Suppressor macrophage treated with lipopolysaccharide for 1 hour (primary cell): Measurements from ENCODE around the gene RTN4RL1.
"Not testable (repeated sequence)": the region's sequence is repeated elsewhere in the genome, so short reads cannot be mapped to it uniquely, and the experiment has no call there.

Experiments
- DNase-seq, 3 donors: peaks; one replicate each; pipeline ENCODE4 v3.0.0-alpha.2; 2020 to 2022

RTN4RL1 gene

DNA sequence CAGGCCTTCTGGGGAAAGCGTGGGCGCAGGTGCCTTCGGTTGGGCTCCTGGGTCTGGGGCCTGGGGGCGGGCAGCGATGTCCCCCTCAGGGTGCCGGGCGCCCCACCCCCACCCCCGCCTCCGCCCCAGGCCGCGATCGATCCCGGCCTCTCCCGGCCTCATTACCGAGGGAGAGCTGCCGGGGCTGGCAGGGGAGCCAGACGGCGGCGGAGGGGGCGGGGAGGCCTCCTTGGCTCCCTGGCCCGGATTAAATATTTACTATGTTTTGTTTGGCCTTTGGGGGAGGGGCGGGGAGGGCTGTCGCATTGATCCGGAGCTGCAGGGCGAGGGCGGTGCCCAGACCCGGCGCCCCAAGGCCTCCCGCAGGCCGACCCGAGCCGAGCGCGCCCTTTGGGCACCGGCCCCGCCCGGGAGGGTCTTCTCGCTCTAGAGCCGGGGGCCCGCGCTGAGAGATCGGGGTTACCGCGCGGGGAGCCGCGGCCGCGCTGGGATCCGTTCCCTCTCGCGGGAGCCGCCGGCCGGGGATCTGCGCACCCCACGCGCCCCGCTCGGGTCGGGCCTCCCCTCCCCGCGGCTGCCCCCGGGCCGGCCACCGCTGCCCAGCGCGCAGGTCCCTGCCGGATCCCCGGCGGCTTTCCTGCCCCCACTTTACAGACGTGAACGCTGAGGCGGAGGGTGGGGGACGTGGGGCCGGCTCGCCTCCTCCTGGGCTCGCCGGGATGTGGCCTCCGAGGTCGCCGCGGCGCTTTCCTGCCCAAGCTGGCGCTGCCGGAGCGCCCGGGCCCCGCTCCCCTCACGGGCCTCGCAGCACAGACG, 27.0 kb downstream of the RTN4RL1 start:
- peak in 1 of 3 donors; percentile 28 for DNase-seq

DNA sequence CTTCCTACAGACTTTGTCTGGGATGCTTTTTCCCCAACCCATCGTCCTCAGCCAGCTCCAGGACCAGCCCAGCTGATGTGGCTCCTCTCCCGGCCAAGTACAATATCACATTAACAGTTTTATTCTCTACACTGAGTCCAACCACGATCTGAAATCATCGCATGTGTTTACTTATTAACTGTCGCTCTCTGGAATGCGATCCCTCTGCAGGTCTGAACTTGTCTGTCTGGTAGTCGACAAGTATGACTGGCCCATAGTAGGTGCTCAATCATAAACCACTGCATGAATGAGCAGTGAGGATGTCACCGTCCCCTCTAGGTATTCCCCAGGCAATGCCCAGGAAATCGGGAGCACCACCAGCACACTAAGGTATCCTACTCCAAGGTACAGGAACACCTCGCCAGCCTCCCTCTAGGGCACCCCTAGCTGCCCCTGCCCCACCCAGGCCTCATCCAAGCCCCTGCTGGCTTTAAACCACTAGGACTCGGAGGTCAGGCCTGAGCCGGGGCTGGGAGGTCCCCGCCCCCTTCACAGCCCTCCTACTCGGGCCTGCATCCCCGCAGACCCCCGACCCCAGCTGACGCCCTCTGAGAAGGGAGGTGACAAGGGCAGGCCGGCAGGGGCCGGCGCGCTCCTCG, 27.7 kb downstream of the RTN4RL1 start:
- DNase-seq: no peak

DNA sequence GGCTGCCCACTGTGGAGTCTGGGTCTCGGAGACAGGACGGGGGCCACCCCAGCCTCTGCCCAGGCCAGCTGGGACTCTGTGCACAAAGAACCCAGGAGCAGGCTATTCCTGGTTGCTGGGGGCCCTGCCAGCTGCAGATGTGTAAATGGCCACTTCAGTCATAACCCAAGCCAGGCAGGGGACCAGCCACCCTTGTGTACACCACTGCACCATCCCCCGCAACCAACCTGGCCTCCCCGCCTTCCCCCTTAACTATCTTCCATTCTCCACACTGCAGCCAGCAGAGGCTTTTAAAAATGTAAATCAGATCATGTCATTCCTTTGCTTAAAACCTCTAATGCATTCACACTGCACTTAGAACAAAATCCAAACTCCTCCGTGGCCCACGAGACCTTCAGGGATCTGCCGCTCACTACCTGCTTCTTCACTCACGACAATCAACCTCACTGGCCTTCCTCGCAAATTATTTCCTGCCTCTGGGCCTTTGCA, 28.3 kb downstream of the RTN4RL1 start:
- no peak for DNase-seq

DNA sequence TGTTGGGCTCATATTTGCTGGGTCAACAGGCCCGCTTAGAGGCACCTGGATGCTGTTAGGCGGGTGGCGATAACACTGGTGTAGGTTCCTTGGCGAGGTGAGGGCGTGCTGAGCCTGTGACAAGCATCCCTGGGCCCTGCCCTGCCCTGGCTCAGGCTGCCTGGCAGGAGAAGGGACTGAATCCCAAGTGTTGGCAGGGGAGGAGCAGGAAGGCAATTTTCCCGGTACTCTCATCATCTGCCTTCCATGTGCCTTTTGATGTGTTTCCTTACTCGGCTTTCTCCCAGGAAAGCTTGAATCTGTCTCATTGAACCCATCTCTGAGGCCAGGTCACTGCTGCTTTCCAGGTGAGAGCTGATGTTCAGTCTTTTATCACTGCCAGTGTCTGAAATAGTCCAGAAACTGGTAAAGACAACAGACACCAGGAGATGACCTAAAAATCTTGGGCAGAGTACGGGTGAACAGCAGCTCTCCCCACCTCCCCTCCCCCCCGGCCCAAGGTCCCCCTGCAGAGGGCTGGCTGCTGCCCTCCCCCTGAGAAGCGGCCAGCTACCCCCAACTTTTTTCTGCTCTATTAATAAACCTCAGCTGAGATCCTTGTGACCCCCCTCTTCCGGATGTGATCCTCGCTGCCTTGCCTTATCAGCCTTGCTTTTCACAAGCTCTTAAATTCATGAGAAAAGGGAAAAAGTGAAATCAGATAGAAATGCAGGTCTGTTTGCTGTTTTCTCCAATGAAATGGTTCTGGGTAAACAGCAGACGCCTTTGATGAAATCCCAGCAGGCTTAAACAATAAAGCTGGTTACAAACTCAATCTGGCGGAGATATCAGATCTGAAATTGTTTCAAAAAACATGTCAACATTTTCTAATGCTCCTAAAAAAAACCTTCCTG, 29.0 kb downstream of the RTN4RL1 start:
- no peak for DNase-seq

DNA sequence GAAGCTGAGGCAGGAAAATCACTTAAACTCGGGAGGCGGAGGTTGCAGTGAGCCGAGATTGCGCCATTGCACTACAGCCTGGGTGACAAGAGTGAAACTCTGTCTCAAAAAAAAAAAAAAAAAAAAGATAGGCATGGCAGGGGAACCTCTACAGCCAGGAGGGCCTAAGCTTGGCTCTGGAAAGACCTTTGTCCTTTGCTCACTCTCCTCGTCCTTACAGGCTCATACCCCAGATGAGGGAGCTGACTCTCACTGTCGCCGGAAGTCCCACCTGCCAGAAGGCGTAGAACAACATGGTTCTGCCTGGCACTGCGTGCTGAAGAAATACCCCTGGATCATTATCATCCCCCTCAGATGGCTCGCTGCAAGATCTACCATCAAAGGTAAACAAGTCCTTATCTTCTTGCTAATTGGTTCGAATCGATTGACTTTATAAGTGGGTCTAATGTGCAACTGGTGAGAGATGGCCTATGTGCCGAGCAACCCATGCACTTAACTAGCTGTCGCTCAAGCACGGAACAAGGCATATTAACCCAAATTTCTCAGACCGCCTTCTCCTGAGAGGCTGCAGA, 29.7 kb downstream of the RTN4RL1 start:
- DNase-seq: no peak

DNA sequence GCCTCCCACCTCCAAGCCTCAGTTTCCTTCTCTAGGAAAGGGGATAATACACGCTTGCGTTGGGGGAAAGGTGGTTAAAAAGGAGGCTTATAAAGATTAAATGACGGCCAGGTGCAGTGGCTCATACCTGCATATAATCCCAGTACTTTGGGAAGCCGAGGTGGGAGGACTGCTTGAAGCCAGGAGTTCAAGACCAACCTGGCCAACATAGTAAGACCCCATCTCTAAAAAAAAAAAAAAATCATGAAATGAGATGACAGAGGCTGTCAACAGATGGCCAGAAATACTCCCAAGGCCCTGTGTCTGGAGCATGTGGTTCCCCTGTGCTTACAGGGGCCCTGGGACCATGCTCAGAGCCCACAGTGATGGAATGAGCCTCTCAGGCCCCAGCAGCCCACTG, 30.4 kb downstream of the RTN4RL1 start:
- no peak for DNase-seq

DNA sequence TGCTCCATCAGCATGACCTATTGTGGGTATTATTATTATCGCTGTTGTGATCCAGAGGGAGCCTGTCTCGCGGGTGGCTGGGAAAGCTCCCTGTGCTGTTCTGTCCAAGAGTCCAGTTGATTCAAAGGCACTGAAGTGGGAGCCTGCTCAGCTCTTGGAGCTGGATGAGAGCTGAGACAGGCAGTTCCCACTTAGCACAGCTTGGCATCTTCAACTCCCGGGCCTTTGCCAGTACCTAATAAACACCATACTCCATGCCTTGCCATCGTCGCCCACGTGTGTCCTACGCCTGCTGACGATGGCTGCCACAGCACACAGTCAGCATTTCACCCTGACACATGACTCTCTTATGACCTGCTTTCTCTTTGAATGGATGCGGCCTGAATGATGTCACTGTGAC, 32.6 kb downstream of the RTN4RL1 start:
- no peak for DNase-seq

DNA sequence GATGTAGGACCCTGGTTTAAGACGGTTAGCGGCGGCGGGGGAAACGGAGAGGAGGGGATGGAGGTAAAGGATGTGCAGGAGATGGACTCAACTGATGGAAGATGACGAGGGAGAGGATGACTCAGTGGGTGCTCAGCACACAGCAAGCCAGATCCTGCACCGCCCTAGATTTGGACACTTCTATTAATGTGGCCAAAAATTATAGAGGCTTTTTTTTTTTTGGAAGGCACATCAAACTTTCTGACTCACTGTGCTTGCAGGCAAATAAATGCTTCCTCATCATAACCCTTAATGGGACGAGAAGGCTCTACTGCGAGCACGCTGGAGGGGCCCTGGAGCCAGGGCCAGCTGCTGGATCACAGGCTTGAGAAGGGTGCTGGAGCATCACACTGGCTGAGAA, 36.0 kb downstream of the RTN4RL1 start:
- no peak for DNase-seq

DNA sequence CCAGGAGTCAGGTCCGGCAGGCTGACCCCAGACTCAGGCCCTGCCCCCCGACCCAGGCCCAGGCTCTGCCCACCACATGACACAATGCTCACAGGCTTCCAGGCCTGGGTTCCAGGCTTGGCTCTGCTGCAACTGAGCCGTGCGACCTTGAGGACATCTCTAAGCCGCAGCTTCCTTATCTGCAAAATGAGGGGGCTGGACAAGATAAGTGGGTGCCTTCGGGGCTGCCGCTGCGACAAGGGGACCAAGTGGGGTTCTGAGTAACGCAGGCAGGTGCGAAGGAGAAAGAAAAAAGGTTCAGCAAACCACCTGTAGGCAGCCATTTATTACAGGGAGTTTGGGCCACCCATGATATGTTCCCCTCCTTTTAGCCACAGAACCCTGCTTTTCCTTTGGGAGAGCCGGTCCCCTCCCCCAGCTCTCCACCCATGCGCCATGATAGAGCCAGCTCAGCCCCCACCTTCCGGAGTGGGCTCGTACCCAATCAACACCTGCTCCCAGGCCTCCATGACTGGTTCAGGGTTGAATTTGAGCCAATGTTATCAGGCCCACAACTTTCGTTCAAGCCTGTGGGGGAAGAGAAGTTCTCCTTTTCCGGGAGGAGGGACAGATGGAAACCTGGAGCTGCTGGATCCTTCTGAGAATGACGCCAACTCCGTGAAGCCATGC, 38.2 kb downstream of the RTN4RL1 start:
- no peak for DNase-seq

DNA sequence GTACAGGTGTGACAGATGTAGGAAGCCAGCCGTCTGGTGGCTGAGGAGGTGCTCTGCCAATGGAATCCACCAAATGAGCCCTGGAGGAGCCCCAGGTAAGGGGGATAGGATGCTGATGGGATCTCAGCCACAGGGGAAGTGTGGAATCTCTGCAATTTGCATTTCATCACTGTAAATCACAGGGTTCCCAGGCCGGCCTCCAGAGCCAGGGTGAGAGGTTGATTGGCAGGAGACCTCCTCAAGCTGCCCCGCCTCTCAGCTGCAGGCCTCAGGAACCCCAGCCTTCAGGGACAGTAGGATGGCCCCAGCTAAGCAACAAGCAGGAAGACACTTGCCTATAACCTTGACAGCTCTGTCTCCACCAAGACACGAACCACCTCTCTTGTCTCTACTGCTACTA, 39.4 kb downstream of the RTN4RL1 start:
- DNase-seq: no peak

DNA sequence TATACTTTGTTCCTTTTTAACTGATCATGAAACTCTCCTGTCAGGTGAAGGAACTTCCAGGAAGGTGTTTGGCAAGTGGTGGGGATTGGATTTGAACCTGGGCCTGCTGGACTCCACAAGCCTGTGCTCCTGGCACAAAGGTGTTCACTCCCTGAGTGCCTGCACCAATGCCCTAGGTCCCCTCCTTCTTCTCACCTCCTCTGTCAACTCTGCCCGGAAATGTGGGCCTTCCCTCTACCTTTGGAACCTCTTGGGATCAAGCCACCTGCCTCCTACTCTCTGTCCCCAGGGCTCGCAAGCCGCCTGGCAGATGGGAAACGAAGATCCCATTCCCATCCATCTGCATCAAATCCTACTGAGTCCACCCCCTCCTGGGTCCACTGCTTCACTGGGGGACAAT, 40.0 kb downstream of the RTN4RL1 start:
- DNase-seq: no peak

DNA sequence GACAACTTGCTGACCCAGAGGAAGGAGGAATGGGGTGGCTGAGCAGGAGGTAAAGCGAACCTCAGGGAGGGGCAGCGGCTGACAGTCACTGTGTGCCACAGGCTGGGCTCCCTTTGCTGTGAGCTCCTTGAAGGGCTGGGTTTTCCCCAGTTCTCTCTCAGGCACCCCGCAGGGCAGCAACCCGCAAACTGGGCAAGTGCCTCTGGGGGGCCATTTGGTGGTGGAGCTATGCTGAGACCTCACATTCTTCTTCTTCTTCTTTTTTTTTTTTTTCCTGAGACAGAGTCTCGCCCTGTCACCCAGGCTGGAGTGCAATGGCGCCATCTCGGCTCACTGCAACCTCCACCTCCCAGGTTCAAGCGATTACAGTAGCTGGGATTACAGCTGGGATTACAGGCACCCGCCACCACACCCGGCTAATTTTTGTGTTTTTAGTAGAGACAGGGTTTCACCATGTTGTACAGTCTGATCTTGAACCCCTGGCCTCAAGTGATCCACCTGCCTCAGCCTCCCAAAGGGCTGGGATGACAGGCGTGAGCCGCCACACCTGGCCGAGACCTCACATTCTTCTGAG, 42.3 kb downstream of the RTN4RL1 start:
- DNase-seq: not testable (repeated sequence)

DNA sequence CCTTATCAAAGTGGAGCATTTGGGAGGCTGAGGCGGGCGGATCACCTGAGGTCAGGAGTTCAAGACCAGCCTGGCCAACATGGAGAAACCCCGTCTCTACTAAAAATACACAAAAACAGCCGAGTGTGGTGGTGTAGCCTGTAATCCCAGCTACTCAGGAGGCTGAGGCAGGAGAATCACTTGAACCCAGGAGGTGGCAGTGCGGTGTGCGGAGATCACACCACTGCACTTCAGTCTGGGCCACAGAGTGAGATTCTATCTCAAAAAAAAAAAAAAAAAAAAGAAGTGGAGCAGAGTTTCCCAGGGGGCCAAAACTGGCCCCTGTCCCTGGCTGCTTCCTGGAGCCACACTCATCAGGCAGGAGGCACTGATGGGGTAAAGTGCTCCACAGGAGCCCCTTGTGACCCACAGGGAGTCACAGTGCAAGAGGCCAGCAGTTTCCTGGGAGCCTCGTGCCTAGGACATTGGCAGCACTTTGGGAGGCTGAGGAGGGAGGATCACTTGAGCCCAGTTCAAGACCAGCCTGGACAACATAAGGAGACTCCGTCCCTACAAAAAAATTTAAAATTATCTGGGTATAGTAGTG, 44.4 kb downstream of the RTN4RL1 start:
- DNase-seq: no peak

DNA sequence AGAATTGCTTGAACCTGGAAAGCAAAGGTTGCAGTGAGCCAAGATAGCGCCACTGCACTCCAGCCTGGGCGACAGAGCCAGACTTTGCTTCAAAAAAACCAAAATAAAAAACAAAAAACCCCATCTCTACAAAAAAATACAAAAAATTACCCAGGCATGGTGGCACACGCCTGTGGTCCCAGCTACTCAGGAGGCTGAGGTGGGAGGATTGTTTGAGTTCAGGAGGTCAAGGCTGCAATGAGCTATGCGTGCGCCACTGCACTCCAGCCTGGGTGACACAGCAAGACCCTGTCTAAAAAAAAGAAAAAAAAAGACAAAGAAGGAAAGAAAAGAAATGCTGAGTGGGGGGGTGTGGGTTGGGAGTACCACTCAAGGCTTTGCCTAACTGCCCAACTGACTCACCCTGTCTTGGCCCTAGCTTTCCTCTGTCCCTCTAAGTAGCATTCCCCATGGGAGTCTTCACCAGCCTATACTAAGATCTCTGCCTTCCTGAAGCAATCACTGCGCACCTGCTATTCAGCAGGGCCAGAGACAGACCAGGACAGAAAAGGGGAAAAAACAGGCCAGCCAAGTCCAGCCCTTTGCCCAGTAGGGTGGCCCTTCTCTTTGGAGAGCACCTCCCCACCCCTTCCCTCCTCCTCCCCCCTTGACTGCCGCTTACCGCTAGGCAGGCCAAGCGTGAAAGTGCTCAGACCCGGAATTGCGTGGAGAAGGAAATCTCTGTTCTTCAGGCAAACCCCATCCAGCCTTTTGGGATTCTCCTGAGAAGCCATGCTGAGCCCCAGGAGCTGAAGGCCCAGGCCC, 45.8 kb downstream of the RTN4RL1 start:
- DNase-seq: no peak

DNA sequence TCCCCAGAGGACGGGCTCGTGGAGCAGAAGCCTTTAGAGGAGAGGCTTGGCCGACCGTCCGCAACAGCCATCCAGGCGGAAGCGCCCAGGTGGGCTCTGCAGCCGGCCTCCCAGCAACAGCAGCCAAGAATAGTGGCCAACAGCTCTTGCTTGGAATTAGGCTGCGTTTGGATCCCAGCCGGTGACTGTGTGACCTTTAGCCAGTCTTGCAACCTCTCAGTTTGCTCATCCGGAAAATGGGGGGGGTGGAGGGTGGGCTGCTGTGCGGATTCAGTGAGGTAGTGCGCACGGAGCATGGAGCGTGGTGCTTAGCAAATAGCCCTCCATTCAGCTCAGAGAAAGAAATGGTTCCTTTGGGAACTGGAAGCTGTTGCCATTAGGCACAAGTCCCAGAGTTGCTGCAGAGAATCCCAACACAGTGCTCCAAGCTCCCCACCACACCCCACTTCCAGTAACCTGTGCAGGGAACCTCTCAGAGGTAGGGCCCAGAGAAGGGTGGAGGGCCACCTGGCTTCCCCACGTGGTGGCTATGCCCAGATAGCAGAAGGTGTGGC, 46.7 kb downstream of the RTN4RL1 start:
- no peak for DNase-seq

DNA sequence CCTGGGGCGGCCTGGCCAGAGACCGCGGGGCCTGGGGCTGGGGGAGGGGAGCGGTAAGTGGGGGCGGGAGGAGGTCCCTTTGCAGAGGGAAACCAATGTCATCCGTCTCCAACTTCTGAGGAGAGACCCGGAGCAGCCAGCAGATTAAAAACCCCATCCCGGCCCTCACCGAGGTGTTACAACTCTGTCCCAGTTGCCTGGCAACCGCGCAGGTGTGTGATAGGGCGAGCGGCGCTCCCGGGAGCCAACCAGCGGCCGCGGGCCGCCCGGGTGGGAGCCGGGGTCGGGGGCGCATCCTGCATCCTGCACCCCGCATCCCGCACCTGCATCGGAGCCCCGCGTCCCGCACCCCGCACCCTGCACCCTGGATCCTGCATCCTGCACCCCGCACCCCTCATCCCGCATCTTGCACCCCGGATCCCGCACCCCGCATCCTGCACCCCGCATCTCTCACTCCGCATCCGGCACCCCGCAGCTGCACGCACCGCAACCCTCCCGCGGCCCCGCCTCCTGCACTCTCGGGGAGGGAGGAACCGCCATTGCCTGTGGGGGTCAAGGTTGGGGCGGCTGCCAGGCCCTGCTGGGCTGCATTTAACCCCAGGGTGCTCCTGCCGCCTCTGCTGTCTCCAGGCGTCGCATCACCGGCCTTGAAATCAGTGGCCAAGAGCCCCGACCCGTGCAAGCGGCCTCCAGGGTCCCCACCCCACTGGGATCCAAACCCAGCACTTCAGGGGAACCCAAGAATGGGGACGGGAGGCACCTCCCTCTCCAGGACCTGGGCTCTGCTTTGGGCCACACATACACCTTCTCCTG, 47.3 kb downstream of the RTN4RL1 start:
- DNase-seq: no peak

DNA sequence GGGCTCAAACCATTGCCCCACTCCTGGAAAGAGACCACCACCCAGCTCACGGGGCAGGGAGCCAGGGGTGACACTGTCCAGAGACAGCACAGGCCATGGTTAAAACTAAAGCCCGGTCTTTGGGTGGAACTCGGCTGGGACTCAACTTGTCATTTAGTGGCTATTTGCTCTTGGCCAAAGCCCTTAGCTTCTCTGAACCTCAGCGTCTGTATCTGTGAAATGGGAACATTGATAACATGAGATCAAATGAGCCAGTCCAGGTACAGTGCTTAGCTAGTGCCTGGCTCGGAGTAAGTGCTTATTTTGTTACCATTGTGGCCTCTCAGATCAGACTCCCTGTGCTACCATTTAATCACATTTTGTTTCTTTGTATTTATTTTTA, 48.5 kb downstream of the RTN4RL1 start:
- no peak for DNase-seq

DNA sequence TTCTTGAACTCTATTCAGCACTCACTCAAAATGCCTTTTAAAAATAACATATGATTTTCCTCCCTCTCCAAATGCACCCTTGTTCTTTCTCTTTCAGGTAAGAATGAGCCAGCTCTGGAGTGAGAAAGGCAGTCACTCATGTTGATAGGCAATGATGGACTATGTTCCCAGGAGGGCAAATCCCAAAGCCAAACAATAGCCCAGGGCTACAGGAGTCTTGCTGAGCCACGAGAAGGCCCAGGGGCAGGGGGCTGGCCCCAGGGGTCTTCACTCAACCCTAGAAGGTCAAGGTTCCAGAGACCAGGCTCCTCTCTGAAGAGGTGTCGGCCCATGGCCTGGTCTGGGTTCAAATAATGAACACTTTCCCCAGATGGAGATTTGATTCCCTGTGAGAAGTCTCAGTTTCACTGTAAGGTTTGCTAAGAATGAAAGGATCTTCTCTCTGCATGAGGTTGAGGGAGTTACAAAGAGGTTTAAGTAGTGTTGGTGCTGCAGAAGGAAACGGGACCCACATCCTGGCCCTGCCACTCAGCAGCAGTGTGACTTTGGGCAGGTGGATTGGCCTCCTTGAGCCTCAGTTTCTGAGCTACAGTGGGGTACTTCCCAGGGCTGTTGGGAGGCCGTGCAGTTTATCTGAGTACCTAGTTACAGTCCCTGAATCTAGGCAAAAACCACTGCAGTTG, 49.0 kb downstream of the RTN4RL1 start:
- DNase-seq: no peak

DNA sequence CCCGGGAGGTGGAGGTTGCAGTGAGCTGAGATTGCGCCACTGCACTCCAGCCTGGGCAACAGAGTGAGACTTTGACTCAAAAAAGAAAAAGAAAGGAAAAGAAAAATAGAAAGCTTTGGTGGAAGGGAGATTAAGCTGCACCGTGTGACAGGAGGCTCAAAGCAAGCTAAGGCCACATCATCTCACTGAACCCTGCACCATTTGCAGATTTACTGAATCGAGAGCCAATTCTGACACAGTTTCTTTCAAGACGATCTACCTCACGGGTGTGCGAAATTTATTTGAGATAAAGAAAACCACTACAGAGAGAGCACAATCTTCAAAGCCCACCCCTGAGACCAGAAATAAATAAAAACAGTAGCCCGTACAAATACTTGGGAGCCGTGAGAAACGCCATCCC, 49.6 kb downstream of the RTN4RL1 start:
- no peak for DNase-seq
